KOPT-K1 (cell line): ENCODE measurements around the gene OR4D1.

Source experiments
- H3K27ac ChIP-seq: fragments of 200-600 bp; sonication (generic); 2 replicates; pipeline ENCODE4 v1.5.1; 2016; ENCODE audit warnings: antibody characterized with exemption, mild to moderate bottlenecking, low read depth, low read length; ENCODE audit not compliant: poor library complexity, severe bottlenecking
- H3K36me3 ChIP-seq: fragments of 200-600 bp; sonication (generic); 2 replicates; pipeline ENCODE4 v1.5.1; 2017; ENCODE audit warnings: antibody characterized with exemption, mild to moderate bottlenecking, low read length, moderate library complexity; ENCODE audit not compliant: insufficient read depth
- H3K9me3 ChIP-seq: fragments of 200-600 bp; sonication (generic); 2 replicates; pipeline ENCODE4 v1.5.1; 2017; ENCODE audit warnings: antibody characterized with exemption, low read length, mild to moderate bottlenecking; ENCODE audit not compliant: insufficient read depth, poor library complexity, severe bottlenecking

OR4D1 gene

GRCh38 chr17:58196610-58197009, 48.4 kb downstream of the OR4D1 start:
- Histone ChIP-seq H3K9me3 (no peaks in the 10 kb centered on the region), H3K36me3 (no peaks in the 10 kb centered on the region), H3K27ac (no peak overlapping the region)

- H3K9me3 ChIP-seq = no peaks in the 10 kb centered on the region
- no peak overlapping the region for H3K27ac ChIP-seq
- H3K36me3 ChIP-seq = no peaks in the 10 kb centered on the region
Measured at GRCh38 chr17:58200024-58200633, 51.9 kb downstream of the OR4D1 start.

GRCh38 chr17:58202859-58203258, 54.7 kb downstream of the OR4D1 start:
- Histone ChIP-seq H3K36me3 (peaks cover 10% of the 10 kb centered on the region; the same call in 1 of the 2 replicates), H3K9me3 (no peaks in the 10 kb centered on the region), H3K27ac (no peak overlapping the region)

GRCh38 chr17:58204796-58205195, 56.6 kb downstream of the OR4D1 start:
- peaks cover 23% of the 10 kb centered on the region; the same call in 1 of the 2 replicates for H3K36me3 ChIP-seq
- no peaks in the 10 kb centered on the region for H3K9me3 ChIP-seq
- no peak overlapping the region for H3K27ac ChIP-seq

- H3K27ac ChIP-seq = no peak overlapping the region
- no peaks in the 10 kb centered on the region for H3K9me3 ChIP-seq
- peaks cover 34% of the 10 kb centered on the region; the same call in 1 of the 2 replicates for H3K36me3 ChIP-seq
Measured at GRCh38 chr17:58205936-58206335, 57.8 kb downstream of the OR4D1 start.

GRCh38 chr17:58207451-58207850, 59.3 kb downstream of the OR4D1 start:
- H3K27ac ChIP-seq = no peak overlapping the region
- H3K9me3 ChIP-seq = no peaks in the 10 kb centered on the region
- H3K36me3 ChIP-seq = peaks cover 41% of the 10 kb centered on the region; the same call in 1 of the 2 replicates

- H3K36me3 ChIP-seq = peaks cover 50% of the 10 kb centered on the region; the same call in 1 of the 2 replicates
- H3K9me3 ChIP-seq = no peaks in the 10 kb centered on the region
Measured at GRCh38 chr17:58208344-58208743, 60.2 kb downstream of the OR4D1 start.

More at GRCh38 chr17:58208344-58208743, 60.2 kb downstream of the OR4D1 start:
- no peak overlapping the region for H3K27ac ChIP-seq
